Gastrocnemius medialis (tissue), 4 donors: Measurements from ENCODE around the gene FAM98C. TPM values are rescaled to one million over a fixed set of nuclear protein-coding genes. Genes with fewer than 3 reads are reported as not detected.

Experiments
- ATAC-seq, 2 donors: fragments of 150-250 bp; one replicate each; pipeline ENCODE4 v1.9.1; 2016
- DNase-seq, 2 donors: peaks; one replicate each; pipeline ENCODE4 v3.0.0-alpha.2; 2019
- H3K27ac ChIP-seq, 4 donors: fragments of 200-600 bp; sonication (generic); 1 replicate in 1 of 4; 2 replicates in 3 of 4; pipeline ENCODE4 v1.5.1; 2016 to 2018; ENCODE audit warnings: mild to moderate bottlenecking in 2 of 4, moderate library complexity in 1 of 4
- H3K27me3 ChIP-seq, 3 donors: fragments of 200-600 bp; sonication (generic) in 2 of 3; 1 replicate in 1 of 3; 2 replicates in 2 of 3; pipeline versions ENCODE4 v1.5.1 to v1.6.0; 2016 to 2019; ENCODE audit warnings: mild to moderate bottlenecking in 1 of 3, moderate library complexity in 1 of 3
- H3K36me3 ChIP-seq, 2 donors: fragments of 200-600 bp; sonication (generic) in 1 of 2; one replicate each; pipeline ENCODE4 v1.5.1; 2017 to 2018
- H3K4me1 ChIP-seq, 2 donors: fragments of 200-600 bp; sonication (generic) in 1 of 2; one replicate each; pipeline ENCODE4 v1.5.1; 2016 to 2017; ENCODE audit warnings: mild to moderate bottlenecking in 2 of 2
- H3K4me3 ChIP-seq, 4 donors: fragments of 200-600 bp; sonication (generic) in 3 of 4; 1 replicate in 1 of 4; 2 replicates in 3 of 4; pipeline ENCODE4 v1.5.1; 2016 to 2019; ENCODE audit warnings: mild to moderate bottlenecking in 2 of 4
- H3K9me3 ChIP-seq, 3 donors: fragments of 200-600 bp; sonication (generic) in 2 of 3; 1 replicate in 1 of 3; 2 replicates in 2 of 3; pipeline ENCODE4 v1.5.1; 2016 to 2019
- POLR2A ChIP-seq, 2 donors: fragments of 450-650 bp; IDR thresholded peaks; one replicate each; pipeline ENCODE4 v1.6.1; 2017; ENCODE audit warnings: antibody characterized with exemption in 2 of 2, mild to moderate bottlenecking in 2 of 2, moderate library complexity in 2 of 2
- in situ Hi-C, 4 donors: fragments of 200-750 bp; cut with MboI; loops; one replicate each; pipeline versions ENCODE4 v1.15.0 to v1.8.0; 2017; ENCODE audit warnings: low sequenced_read_pairs in 4 of 4
- intact Hi-C: fragments of 100-400 bp; cut with DNase I; formaldehyde crosslinking; loops from one replicate; pipeline ENCODE4 v1.15.1; 2023; ENCODE audit warnings: low total_unique reads
- total RNA-seq, 4 donors: library from RNA; depleted of rRNA; stranded (reverse); fragments of >200 nt; gene quantifications; one replicate each; pipeline versions ENCODE4 v1.1.0 to v1.2.3, GENCODE V29; 2016
- TF ChIP-seq, protein P1 (sequence below), 5 experiments: fragments of 450-650 bp in 3 of 5; fragments of 200-600 bp in 2 of 5; sonication (generic) in 2 of 5; IDR thresholded peaks in 4 of 5; conservative IDR thresholded peaks in 1 of 5; 1 replicate in 4 of 5; 2 replicates in 1 of 5; pipeline ENCODE4 v1.5.1; 2016 to 2019; ENCODE audit warnings: antibody characterized with exemption in 5 of 5, mild to moderate bottlenecking in 3 of 5, moderate library complexity in 3 of 5

Gene FAM98C
- total RNA-seq, 4 donors from 2014 or later, result 1.9 to 17.4 (median 3.3) TPM

DNA sequence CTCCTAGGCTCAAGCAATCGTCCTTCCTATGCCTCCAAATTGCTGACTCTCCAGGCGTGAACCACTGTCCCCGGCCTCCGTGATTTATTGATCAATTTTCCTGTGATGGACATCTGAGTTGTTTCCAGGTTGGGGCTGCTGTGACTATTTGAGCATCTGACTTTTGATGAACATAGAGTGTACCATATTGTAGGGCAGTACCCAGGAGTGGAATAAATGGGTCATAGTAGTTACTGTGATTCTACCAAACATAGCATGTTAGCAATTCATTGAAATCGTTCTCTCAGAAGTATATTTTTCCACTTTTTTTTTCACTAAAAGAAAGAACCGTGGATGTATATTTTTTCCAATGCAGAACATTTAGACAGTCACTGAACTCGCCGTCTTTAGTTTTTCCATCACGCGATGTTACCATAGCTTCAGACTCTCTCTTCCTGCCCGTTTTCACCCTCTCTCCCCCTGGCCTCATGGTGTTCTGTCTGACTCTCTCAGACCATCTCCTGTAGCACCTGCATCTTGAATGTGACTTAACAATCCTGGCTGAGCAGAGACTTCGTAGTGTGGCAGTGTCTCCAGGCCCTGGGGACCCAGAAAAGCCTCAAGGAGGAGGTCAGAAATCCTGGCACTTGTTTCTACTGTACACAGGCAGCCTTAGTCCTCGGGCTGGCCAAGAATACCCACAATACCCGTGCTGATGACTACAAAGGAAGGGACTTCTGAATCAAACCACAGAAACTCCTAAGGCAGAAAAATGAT, 26.3 kb downstream of the FAM98C start:
- in situ Hi-C loops, result no loop called here
- intact Hi-C loops, result no loop called here
- no peak for TF ChIP-seq POLR2A (IDR thresholded peaks at IDR 0.05)
- TF ChIP-seq, protein P1, sequence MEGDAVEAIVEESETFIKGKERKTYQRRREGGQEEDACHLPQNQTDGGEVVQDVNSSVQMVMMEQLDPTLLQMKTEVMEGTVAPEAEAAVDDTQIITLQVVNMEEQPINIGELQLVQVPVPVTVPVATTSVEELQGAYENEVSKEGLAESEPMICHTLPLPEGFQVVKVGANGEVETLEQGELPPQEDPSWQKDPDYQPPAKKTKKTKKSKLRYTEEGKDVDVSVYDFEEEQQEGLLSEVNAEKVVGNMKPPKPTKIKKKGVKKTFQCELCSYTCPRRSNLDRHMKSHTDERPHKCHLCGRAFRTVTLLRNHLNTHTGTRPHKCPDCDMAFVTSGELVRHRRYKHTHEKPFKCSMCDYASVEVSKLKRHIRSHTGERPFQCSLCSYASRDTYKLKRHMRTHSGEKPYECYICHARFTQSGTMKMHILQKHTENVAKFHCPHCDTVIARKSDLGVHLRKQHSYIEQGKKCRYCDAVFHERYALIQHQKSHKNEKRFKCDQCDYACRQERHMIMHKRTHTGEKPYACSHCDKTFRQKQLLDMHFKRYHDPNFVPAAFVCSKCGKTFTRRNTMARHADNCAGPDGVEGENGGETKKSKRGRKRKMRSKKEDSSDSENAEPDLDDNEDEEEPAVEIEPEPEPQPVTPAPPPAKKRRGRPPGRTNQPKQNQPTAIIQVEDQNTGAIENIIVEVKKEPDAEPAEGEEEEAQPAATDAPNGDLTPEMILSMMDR (IDR thresholded peaks at IDR 0.05 in 4 of 5, conservative IDR thresholded peaks at IDR 0.05 in 1 of 5), result no peak
- H3K27me3 ChIP-seq, result no peaks in the 10 kb centered on the region
- no peak for ATAC-seq
- DNase-seq, result no peak
- no peak overlapping the region for H3K4me3 ChIP-seq
- no peaks in the 10 kb centered on the region for H3K9me3 ChIP-seq
- no peaks in the 10 kb centered on the region for H3K36me3 ChIP-seq
- H3K27ac ChIP-seq, result no peak overlapping the region
- H3K4me1 ChIP-seq, result peaks cover 14 to 20% of the 10 kb centered on the region in 2 donors

GRCh38 chr19:38429811-38430156, 26.9 kb downstream of the FAM98C start:
- H3K4me3 ChIP-seq, result no peak overlapping the region
- in situ Hi-C loops, result no loop called here
- no peak overlapping the region for H3K27ac ChIP-seq
- H3K27me3 ChIP-seq, result no peaks in the 10 kb centered on the region
- TF ChIP-seq, protein P1 (IDR thresholded peaks at IDR 0.05 in 4 of 5, conservative IDR thresholded peaks at IDR 0.05 in 1 of 5), result no peak
- no peak for TF ChIP-seq POLR2A (IDR thresholded peaks at IDR 0.05)
- H3K4me1 ChIP-seq, result peaks cover 14 to 20% of the 10 kb centered on the region in 2 donors
- DNase-seq (no peak), ATAC-seq (no peak)
- no peaks in the 10 kb centered on the region for H3K9me3 ChIP-seq
- no peaks in the 10 kb centered on the region for H3K36me3 ChIP-seq
- intact Hi-C loops, result loop anchor here (10.0 kb wide), 1 partner anchor 405 kb away; the partner anchor contains the start of gene ECH1

GRCh38 chr19:38430931-38431330, 28.0 kb downstream of the FAM98C start:
- H3K4me3 ChIP-seq, result no peak overlapping the region
- no peak for TF ChIP-seq POLR2A (IDR thresholded peaks at IDR 0.05)
- TF ChIP-seq, protein P1 (IDR thresholded peaks at IDR 0.05 in 4 of 5, conservative IDR thresholded peaks at IDR 0.05 in 1 of 5), result no peak
- intact Hi-C loops (loop anchor here (10.0 kb wide), 1 partner anchor 404 kb away; the partner anchor contains the start of gene ECH1), in situ Hi-C loops (no loop called here)
- DNase-seq (no peak), ATAC-seq (no peak)
- H3K4me1 ChIP-seq, result peaks cover 21 to 28% of the 10 kb centered on the region in 2 donors
- H3K27ac ChIP-seq, result peak overlapping the region; percentile 98 to 100 (median 98)
- no peaks in the 10 kb centered on the region for H3K9me3 ChIP-seq
- no peaks in the 10 kb centered on the region for H3K36me3 ChIP-seq
- H3K27me3 ChIP-seq, result no peaks in the 10 kb centered on the region

GRCh38 chr19:38433268-38433733, 30.4 kb downstream of the FAM98C start, which contains the start of gene RYR1:
RYR1 (plus strand) TSS chr19:38433691; CDS start chr19:38433830, 139 bp downstream.
- Histone ChIP-seq H3K4me1 (peaks cover 43 to 46% of the 10 kb centered on the region in 2 donors), H3K4me3 (peak within 1 kb of the TSS; percentile 69 to 94 (median 86)), H3K27me3 (no peaks in the 10 kb centered on the region), H3K36me3 (no peaks in the 10 kb centered on the region), H3K27ac (peak within 1 kb of the TSS; percentile 98 to 100 (median 98)), H3K9me3 (no peaks in the 10 kb centered on the region)
- DNase-seq, result peak; percentile 92 to 96
- peak; percentile 63 to 66 for ATAC-seq
- intact Hi-C loops, result loop anchor here (10.0 kb wide), 1 partner anchor 402 kb away; the partner anchor contains the start of gene ECH1
- TF ChIP-seq, protein P1 (IDR thresholded peaks at IDR 0.05 in 4 of 5, conservative IDR thresholded peaks at IDR 0.05 in 1 of 5), result no peak
- TF ChIP-seq POLR2A (IDR thresholded peaks at IDR 0.05), result peak; percentile 67 to 73
- in situ Hi-C loops, result no loop called here
